Stimulated activated CD8-positive, alpha-beta memory T cell treated with anti-CD3 and anti-CD28 coated beads, Interleukin-2, amount 100 ng/mL, for 48 hours (primary cell): Measurements from ENCODE around the gene CCNL2.
"Not testable (repeated sequence)": the region's sequence is repeated elsewhere in the genome, so short reads cannot be mapped to it uniquely, and the experiment has no call there.

Experiments
- DNase-seq, 2 donors: peaks; one replicate each; pipeline ENCODE4 v3.0.0-alpha.2; 2020; ENCODE audit warnings: low read depth in 2 of 2

Gene CCNL2

DNA sequence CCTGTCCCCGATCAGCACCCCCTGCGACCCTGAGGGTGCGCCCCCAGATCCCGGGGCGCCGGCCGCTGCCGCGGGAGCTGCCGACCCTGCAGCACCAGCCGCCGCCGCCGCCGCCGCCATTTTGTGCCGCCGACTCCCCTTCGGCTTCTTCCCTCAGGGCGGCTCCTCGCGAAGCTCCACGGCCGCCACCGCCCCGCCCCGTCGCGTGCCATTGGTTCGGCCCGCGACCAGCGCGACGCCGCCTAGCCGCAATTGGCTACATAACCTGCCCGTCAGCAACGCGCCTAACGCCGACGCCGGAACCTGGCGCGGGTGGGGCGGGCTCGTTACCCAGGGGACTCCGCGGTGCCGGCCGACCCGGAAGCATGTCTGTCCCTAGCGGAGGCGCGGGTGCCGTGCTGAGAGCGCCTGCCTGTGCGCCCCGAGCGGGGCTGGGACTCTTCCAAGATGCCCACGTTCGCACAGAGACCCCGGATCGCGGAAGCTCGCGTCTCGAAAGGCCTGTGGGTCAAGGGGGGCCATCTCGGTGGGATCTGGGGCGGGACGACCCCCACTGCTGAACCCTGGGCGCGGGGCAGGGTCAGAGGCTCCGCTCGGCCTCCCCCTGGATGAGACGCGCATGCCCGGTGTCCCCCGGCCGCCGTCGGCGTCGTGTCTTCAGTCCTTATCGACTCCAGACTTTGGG, at the start of gene CCNL2:
Gene CCNL2 (minus strand): TSS at position 149 of the 685 bp plus-strand sequence. CDS start 29 bp downstream, at position 120.
- peak; percentile 99 to 100 for DNase-seq

DNA sequence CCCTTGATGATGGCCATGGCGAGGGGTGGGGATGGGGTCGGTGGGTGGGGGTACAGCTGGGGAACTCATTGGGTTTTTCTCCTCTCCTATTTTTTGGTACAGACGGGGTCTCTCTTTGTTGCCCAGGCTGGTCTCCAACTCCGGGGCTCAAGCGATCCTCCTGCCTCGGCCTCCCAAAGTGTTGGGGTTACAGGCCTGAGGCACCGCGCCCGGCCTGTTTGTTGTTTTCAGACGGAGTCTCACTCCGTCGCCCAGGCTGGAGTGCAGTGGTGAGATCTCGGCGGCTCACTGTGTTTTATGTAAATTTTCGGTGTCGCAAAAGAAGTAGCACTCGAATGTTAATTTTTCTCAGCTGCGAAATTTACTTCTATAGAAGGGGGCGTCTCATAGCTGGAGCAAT, 47.5 kb upstream of the CCNL2 start:
- not testable (repeated sequence) for DNase-seq

DNA sequence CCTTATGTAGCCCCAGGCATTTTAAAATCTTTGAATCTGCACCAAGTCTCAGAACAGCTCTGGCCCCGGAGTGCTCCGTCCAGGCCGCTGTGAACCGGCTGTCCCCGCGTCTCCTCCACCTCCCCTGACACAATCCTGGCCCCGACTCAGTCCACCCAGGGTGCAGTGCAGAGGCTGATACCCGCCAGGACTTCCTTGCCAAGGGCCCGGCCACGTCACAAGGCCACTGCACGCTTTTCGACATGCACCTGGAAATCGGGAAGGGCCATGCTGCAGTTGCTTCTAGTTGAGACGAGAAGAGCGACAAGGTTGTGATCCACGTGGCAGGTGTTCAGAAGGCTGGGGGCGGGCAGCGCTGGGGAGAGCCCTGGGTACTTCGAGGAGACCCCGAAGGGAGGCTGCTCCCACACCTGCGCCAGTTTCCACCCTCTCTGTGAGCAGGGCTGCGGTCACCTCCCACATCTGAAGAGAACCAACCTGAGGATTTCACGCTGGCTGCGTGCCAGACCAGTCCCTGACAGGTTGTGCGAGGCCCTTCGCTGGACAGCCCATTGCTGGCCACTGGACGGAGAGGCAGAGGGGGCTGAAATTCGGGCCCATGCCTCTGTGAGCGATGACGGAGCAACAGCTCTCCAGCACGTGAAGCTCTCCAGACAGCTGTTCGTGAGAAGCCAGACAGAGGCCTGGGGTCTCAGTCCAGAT, 43.1 kb upstream of the CCNL2 start:
- no peak for DNase-seq

DNA sequence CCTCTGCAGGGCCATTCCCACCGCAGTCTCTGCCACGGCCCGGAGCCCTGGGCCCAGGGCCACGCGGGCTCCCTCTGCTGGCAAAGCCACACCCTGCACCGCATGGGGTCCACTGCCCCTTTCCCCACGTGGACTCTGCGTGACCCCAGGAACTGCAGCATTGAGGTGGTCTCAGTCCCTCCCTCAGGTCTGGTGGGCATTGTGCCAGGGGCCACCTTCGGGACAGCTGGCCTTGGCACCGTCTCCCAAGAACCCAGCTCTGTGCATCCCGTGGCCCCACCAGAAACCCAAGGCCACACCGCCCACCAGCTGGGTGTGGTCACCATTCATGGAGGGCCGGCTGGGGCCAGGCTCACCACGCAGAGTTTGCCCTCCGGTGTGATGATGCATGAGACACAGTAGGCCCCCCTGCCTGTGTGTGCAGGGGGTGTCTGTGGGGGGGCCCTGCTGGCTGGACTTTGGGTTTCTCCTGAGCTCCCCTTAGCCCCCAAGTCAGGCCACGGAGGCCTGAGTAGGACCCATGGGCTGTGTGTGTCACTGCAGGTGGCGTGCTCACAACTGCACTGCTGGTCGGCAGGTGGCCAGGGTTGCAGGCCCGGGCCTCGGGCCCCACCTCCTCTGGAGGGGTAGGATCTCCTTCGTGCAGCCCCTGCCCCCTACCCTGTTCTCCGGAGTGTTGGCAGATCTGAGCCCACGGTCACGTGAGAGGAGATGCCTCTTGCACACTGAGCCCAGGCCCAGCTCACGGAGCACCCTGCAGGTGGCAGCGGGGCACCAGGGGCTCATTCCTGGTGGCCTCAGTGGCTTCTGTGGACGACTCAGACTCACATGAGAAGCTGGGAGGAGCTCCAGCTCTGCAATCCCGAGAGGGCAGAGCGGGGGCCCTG, 42.1 kb upstream of the CCNL2 start:
- peak; percentile 52 to 61 for DNase-seq

DNA sequence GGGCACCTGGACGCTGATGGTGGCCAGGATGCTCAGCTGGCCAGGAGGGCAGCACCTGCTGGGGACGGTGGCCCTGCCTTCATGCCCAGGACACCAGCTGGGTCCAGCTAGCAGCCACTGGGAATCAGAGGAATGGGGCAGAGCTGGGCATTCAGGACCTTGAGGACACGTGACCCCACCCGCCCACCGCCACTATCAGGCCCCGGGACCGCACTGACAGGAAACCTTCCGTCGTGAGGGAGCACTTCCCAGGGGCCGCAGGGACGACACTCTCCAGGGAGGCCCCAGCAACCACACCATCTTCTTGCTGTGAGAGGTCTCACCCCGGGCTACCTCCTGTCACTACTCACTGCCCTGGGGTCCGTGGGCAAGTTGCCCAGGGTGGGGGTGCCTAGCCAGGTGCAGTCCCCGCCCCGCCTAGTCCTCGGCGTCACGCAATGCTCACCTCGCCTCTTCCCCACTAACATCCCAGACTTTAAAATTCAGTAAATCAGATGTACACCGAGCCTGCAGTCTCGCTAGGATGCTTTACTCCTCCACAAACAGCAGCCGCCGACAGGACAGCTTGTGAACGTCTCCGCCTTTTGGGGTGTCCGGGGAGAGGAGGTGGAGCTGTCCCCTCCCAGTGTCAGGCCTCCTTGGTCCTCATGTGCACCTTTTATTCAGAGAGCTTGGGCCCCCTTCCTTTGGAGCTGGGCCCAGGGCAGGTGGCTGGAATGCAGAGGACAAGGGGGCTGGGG, 41.3 kb upstream of the CCNL2 start:
- no peak for DNase-seq

DNA sequence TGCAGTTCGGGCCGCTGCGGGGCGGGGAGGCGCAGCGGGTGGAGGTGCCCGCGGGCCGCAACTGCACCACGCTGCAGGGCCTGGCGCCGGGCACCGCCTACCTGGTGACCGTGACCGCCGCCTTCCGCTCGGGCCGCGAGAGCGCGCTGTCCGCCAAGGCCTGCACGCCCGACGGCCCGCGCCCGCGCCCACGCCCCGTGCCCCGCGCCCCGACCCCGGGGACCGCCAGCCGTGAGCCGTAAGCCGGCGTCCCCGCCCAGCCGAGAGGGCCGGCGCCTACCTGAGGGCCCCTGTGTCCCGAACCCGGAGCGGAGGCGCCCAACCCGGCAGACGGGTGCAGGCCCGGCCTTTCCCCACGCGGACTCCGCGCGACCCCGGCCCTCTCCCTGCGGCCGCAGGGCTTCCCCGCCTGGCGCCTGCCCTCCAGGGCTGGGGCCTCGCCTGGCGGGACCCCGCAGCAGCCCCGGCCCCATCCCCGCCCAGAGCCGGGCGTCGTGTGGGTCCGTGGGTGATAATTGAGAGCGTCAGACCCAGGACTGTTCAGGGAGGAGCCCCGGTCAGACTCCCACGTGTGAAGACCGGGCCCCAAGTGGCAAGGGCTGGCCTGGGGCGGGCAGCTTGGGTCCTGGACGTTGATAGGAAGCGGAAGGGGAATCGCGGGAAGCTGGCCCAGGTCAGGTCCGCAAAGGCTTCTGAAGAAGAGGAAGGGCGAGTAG, 40.6 kb upstream of the CCNL2 start:
- no peak for DNase-seq

DNA sequence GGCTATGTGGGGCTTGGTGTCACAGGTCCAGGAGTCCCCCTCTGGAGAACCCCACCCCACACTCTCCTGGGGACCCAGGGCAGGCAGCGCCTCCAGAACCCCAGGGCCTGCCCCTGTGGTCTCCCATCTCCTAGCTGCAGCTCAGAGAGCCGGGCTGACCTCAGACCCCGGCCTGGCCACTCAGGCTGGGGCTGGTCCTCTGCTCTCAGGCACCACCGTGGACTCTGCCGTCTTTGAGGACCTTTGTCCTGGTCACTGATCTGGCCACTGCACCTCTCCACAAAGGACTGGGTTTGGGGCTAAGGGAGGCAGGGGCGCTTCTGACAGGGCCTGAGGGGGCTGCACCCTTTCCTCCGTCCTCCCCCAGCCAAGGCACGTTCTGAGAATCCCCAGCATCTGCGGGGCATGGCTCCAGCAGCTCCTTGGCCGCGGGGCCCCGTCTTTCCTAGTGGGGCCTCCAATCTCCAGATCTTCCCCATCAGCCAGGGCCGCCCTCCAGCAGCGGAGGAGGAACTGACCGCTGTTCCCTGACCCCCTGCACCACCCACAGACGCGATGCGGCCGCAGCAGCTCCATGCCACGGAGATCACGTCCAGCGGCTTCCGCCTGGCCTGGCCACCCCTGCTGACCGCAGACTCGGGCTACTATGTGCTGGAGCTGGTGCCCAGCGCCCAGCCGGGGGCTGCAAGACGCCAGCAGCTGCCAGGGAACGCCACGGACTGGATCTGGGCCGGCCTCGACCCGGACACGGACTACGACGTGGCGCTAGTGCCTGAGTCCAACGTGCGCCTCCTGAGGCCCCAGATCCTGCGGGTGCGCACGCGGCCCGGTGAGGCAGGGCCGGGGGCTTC, 39.6 kb upstream of the CCNL2 start:
- DNase-seq = no peak

DNA sequence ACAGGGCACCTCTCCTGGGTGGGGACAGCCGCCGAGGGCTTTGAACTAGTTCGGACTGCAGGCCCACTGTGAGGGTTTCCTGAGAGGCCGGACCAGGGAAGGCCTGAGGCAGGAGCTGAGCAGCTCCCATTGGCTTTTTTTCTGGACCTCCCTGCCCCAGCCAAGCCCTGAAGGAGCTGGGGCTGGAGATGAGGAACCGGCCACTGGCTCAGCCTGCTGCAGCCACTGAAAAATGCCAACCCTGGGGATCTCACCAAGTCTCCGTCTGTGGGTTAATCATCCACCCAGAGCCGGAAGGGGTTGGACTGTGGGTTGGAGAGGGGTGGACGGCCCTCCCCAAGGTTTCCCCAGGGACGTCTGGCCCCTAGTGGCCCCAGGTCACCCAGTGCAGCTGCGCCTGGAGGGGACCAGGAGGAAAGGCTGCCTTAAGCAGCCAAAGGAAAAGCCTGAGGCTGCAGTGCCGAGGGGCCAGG, 38.8 kb upstream of the CCNL2 start:
- DNase-seq = no peak

DNA sequence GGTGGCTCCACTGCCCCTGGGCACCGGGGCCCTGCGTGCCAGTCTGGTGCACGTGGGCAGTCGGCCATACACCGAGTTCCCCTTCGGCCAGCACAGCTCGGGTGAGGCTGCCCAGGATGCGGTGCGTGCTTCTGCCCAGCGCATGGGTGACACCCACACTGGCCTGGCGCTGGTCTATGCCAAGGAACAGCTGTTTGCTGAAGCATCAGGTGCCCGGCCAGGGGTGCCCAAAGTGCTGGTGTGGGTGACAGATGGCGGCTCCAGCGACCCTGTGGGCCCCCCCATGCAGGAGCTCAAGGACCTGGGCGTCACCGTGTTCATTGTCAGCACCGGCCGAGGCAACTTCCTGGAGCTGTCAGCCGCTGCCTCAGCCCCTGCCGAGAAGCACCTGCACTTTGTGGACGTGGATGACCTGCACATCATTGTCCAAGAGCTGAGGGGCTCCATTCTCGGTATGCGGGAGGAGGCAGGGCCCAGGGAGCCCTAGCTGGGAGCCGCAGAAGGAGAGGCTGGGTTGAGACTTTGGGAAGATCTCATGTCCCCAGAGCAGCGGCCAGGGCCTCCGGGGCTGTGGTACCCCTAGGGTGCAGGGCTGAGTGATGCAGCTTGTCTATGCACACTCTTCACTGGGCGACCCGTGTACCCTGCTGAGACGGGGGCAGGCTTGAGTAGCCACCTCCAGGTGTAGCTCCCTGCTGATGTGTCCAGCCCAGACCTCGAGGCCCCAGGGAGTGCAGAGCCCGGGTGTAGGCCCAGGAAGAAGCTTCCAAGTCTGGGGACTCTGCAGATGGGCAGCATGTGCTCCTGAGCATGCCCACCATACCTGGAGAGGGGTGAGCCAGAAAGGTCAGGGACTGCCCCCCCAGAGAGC, 38.1 kb upstream of the CCNL2 start:
- DNase-seq = no peak

DNA sequence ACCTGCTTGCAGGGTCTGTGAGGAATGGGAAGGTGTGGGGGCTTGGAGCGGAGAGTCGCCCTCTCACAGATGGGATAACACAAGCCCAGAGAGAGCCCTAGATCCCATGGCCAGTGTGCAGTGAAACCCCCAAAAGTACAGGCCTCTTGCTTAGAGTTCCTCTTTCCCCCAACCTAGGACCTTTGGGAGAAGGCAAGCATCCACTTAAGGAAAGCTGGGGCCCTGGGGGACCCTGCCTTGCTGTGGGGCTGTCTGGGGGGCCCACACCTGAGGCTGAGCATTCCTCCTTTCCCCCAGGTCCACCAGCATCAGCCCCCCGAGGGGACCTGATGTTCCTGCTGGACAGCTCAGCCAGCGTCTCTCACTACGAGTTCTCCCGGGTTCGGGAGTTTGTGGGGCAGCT, 37.5 kb upstream of the CCNL2 start:
- DNase-seq = no peak

DNA sequence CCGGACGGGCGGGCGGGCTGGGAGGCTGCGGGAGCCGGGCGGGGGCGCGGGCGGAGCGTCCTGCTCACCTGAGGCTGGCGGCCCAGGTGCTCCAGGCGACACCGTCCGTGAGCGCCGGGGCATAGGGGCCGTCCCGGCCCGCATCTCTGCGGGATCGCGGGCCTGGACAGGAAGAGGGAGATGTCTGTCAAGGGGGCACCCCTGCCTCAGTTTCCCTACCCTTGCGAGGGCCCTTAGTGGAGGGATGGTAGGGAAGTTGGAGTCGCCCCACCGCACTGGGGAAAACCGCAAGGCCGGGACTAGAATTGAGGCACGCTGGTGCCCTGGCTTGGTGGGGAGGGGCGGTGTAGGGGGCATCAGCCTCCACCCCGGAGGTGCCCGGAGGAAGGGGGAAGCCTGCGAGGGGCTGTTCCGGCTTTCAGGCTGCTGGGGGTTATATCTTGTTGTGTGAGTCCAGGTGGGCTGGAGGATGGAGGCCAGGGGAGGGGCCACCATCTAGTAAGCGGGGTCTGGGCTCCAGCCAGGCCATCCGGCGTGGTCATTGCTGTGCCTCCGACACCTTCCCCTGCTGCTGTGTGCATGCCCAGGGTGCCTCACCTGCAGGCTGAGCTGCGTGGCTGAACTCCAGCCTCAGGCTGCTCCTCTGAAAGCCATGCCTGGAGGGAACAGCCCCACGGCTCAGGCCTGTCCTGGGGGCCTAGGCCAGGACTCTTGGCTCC, 36.9 kb upstream of the CCNL2 start:
- no peak for DNase-seq

DNA sequence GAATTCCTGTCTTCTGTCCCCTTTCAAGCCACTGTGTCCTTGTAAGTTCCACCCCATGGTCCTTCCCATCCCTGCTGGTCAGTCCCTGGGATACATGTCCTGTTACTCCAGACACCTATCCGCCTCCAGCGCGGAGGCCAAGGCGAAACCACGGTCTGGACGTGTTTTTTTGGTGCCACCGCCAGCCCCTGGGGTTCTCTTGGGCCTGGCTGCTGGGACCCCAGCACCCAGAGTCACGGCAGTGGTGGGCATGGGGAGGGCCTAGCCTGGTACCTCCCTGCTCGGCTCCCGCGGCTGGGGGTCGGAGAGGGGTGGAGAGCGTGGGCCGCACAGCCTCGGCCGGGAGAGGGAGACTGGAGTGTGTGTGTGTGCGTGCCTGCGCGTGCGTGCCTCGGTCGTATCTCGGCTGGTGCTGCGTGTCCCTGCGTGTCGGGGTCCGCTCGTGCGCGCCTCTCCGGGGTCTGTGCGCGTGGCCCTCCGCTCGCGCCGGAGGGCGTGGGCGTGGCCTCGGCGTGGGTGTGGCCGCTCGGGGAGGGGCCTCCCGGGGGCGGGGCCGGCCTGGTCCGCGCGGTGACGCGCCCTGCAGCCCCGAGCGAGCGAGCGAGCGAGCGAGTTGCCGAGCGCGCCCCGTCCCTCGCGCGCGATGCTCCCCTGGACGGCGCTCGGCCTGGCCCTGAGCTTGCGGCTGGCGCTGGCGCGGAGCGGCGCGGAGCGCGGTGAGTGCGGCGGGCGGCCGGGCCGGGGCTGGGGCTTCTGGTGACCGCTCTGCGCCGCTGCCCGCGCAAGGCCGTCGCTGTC, 36.2 kb upstream of the CCNL2 start, which contains the start of gene VWA1:
Gene VWA1 (plus strand): TSS at position 585 of the 798 bp plus-strand sequence. CDS start 59 bp downstream, at position 644.
- DNase-seq = peak; percentile 64 to 69

DNA sequence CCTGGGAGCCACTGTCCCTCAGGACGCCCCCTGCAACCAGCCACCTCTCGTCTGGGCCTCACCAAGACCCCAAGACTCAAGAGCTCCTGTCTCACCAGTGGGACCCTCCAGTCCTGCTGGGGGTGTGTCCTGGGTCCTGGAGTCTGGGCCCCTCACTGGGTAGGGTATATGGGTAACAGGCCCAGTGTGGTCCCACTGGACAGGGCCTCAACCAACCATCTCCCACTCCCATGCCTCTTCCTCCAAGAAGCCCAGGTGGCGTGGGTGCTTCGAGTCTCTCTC, 35.6 kb upstream of the CCNL2 start:
- no peak for DNase-seq

DNA sequence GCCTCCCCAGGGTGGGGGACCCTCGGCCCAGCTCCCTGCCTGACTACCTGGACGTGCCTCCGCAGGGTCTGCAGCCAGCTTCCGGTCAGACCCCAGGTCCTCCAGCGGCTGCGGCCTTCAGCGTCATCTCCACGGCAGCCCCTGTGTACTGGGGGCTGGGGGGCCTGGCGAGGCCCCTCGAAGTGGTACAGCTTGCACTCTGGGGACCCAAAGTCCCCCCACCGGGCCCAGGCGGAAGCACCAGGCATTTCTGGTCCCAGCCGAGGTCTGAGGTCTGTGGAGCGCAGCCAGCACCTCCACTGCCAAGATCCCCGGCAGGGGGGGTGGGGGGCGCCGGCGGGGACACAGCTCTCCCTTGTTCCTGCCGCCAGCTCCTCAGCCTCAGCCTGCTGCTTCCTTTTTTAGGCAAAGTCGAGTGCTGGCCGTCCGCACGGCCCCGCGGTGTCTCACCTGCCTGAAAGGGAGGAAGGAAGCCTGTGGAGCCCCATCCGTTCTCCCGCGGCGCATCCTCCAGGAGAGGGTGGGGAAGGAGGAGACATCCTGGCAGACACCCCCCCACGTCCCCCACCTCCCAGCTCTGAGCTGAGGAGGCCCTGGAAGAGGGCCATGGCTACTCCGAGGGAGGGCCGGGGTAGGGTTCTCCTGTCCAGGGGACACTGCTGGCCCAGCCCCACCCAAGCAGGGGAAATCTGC, 35.1 kb upstream of the CCNL2 start:
- DNase-seq = no peak

DNA sequence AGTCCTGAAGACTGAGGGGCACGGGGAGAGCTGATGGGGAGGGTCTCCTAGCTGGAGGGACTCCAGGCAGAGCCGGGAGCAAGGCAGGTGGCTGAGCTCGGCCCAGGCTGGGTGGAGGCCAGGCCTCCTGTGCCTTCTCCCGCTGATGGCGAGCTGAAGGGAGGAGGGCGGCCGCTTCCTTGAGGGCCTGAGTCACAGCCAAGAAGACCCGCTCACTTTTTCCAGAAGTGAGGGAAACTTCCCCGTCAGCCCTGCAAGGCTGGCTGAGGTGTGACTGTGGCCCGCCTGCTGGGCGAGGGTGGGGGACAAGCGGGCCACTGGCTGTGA, 34.6 kb upstream of the CCNL2 start:
- peak; percentile 43 to 56 for DNase-seq

DNA sequence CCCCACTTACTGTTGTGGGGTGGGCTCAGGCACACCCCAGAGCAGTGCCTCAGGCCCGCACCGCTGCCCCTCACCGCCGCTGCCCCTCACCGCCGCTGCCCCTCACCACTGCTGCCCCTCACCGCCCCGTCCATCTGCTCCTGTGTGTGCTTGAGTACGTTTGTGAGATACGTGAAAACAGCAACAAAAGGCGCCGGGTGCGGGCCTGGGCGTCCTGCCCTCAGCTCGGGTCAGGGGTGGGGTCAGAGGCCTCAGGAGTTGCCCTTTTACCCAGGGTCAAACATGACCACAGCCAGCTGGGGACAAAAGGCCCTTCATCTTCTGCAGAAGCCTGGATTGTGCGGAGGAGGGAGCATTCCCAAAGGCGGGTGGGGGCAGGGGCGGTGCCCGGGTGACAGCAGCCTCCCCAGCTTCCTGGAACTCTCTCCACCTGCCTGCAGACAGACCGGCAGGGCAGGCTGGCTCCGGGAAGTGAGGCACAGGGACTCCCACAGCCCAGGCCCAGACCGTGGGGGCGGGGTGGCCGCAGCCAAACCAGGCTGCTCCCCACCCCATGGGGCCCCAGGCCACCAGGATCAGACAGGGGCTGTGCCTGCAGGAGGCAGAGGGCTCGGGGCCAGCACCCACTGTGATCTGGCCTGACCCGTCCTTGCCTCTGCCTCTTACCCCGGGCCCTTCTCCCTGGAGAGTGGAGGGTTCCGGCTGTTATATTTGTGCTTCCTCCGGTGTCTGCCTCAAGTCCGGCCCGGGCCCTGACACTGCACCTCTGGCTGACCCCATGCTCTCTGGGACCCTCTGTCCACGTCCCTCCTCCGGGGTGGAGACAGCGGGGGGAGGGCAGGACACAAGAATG, 34.0 kb upstream of the CCNL2 start:
- no peak for DNase-seq
